Astrocyte (in vitro differentiated cells and primary cell): ENCODE results near the gene EPHB2.

Experiments
- EZH2 ChIP-seq: IDR thresholded peaks from 2 replicates; pipeline ENCODE4 v1.6.1; 2012; ENCODE audit warnings: mild to moderate bottlenecking, low read length, inconsistent platforms; ENCODE audit not compliant: insufficient read depth
- TF ChIP-seq, protein P1 (sequence below): IDR thresholded peaks from 2 replicates; pipeline ENCODE4 v1.5.1; 2011; ENCODE audit warnings: low read depth, mild to moderate bottlenecking, inconsistent platforms, low read length, moderate library complexity; ENCODE audit not compliant: insufficient read depth

DNA sequence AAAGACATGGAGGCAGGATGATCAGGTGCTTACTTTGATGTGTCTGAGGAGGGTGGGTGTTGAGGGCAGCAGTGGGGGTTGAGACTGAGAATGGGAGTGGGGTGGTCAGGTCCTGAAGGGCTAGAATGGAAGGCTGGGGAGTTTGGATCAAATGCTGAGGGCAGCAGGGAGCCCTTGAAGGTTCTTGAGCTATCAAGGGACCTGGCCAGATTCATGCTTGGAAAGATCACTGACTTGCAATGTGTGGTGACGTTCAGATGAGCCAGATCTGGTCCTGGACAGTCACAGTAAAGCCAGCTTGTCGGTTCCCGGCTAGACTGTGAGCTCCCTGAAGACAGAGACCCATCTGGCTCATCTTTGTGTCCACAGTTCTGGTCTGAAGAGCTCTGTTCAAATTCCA, 3.8 kb downstream of the EPHB2 start:
- TF ChIP-seq, protein P1, sequence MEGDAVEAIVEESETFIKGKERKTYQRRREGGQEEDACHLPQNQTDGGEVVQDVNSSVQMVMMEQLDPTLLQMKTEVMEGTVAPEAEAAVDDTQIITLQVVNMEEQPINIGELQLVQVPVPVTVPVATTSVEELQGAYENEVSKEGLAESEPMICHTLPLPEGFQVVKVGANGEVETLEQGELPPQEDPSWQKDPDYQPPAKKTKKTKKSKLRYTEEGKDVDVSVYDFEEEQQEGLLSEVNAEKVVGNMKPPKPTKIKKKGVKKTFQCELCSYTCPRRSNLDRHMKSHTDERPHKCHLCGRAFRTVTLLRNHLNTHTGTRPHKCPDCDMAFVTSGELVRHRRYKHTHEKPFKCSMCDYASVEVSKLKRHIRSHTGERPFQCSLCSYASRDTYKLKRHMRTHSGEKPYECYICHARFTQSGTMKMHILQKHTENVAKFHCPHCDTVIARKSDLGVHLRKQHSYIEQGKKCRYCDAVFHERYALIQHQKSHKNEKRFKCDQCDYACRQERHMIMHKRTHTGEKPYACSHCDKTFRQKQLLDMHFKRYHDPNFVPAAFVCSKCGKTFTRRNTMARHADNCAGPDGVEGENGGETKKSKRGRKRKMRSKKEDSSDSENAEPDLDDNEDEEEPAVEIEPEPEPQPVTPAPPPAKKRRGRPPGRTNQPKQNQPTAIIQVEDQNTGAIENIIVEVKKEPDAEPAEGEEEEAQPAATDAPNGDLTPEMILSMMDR: no peak
- no peak for TF ChIP-seq EZH2
